ENCODE measurements around the gene RAMP1. TPM values are rescaled to one million over a fixed set of nuclear protein-coding genes. Genes with fewer than 3 reads are reported as not detected.
A peak's percentile ranks its signal among the peaks of the same experiment; 100 is the strongest.

Gene RAMP1
- total RNA-seq, 1 donor from 2014 or later: 6.5 TPM

DNA sequence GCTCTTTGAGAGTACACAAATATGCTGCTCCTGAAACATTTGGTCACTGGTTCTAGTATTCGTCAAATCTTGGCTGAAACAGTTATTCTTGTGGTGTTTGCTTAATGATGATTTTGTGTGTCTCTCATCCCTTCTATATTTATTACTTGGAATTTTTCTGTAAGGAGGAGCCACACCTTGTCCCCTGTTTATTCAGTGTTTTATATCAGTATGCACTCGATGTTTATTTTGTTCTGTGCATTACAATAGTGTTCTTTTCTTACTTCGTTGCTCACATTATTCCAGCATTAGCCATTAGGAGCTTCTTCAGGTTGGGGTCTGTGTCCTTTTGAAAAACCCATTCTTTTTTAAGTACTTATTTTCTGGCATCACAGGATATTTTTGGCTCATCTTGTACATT lies 5.1 kb upstream of the RAMP1 start:
- no peak overlapping the region for H3K4me3 ChIP-seq (ENCODE audit: low read depth, low read length)
- no peak for TF ChIP-seq CTCF (conservative IDR thresholded peaks at IDR 0.05; ENCODE audit: low read depth, low read length)

GRCh38 chr2:237857791-237858190 lies 1.6 kb upstream of the RAMP1 start:
- no peak overlapping the region for H3K4me3 ChIP-seq (ENCODE audit: low read depth, low read length)
- no peak for DNase-seq (ENCODE audit: low read depth)
- TF ChIP-seq CTCF (conservative IDR thresholded peaks at IDR 0.05; ENCODE audit: low read depth, low read length): no peak

More for the DNA sequence above, 5.1 kb upstream of the RAMP1 start:
- DNase-seq (ENCODE audit: low read depth): no peak

DNA sequence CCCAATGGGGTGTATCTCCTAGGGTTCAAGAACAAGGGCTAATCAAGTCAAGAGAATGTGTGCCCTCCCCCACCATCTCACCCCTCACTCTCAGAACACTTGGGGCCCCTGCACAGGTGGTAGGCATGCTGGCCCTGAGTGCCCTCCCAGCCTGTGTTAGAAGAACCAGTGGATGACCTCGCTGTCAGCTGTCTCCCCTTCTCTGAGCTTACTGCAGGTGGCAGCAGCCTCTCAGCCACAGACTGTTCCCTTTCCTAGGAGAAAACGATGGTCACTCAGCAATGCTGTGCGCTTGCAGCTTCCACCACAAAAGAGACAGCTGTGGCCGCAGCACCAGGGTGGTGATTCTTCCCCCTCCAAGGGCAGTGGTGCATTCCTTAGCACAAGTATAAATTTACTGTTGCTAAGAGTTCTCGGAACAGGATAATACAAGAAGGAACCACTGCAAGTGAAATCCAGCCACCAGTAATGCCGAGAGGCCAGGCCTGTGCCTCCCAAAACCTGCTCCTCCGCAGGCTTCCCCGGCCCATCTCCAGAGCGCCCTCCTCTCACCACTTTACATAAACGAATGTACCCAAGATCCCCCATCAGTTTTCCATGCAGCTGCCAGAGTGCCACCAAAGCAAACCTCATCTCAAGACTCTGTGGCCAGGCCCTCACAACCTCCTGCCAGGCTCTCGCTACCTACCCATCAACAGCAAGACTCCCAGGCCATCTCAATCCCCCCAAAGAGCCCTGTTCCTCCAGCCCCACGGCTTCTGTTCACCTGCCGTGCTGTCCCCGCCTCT lies 935 bp upstream of the RAMP1 start:
- DNase-seq (ENCODE audit: low read depth): peak; percentile 12
- TF ChIP-seq CTCF (conservative IDR thresholded peaks at IDR 0.05; ENCODE audit: low read depth, low read length): peak; percentile 86
- H3K4me3 ChIP-seq (ENCODE audit: low read depth, low read length): no peak overlapping the region

DNA sequence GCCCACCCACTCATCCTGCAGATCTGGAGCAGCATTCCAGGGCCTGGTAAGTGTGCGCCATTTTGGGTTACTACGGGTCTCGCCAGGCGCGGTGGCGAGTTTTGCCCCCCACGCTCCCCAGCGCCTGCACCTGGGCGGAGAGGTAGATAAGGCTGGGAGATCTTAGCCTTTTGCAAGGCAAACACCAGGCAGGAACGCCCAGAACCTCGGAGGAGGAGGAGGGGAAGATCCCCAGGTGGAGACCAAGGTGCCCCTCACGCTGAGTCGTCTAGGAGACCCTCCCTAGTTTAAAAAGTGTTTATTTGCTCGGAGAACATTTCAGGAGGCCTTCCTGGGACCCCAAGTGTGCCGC lies 365 bp upstream of the RAMP1 start:
- H3K4me3 ChIP-seq (ENCODE audit: low read depth, low read length): no peak overlapping the region
- no peak for DNase-seq (ENCODE audit: low read depth)
- TF ChIP-seq CTCF (conservative IDR thresholded peaks at IDR 0.05; ENCODE audit: low read depth, low read length): no peak

- DNase-seq (ENCODE audit: low read depth): no peak
- no peak overlapping the region for H3K4me3 ChIP-seq (ENCODE audit: low read depth, low read length)
- no peak for TF ChIP-seq CTCF (conservative IDR thresholded peaks at IDR 0.05; ENCODE audit: low read depth, low read length)
These were observed 981 bp downstream of the RAMP1 start for GRCh38 chr2:237860273-237860935.

GRCh38 chr2:237861875-237862527 lies 2.6 kb downstream of the RAMP1 start:
- no peak overlapping the region for H3K4me3 ChIP-seq (ENCODE audit: low read depth, low read length)
- DNase-seq (ENCODE audit: low read depth): no peak
- TF ChIP-seq CTCF (conservative IDR thresholded peaks at IDR 0.05; ENCODE audit: low read depth, low read length): no peak
